DMS79 treated with DMSO at 0.1 percent for 48 hours (cell line): Measurements from ENCODE around the gene DISC1.
"Not testable (repeated sequence)": the region's sequence is repeated elsewhere in the genome, so short reads cannot be mapped to it uniquely, and the experiment has no call there.

ENCODE experiments used
- DNase-seq: peaks from one replicate; lab custom pipeline; 2025; lab: John Stamatoyannopoulos, UW

The DISC1 gene

GRCh38 chr1:231669864-231670621, 43.5 kb downstream of the DISC1 start:
- not testable (repeated sequence) for DNase-seq

- no peak for DNase-seq
These were observed 44.2 kb downstream of the DISC1 start for GRCh38 chr1:231670755-231671154.

- DNase-seq: no peak
These were observed 48.0 kb downstream of the DISC1 start for GRCh38 chr1:231674575-231674974.

GRCh38 chr1:231676487-231676886, 49.9 kb downstream of the DISC1 start:
- no peak for DNase-seq

GRCh38 chr1:231677442-231677841, 50.9 kb downstream of the DISC1 start:
- DNase-seq: no peak

GRCh38 chr1:231678011-231678432, 51.4 kb downstream of the DISC1 start:
- no peak for DNase-seq

GRCh38 chr1:231679109-231679508, 52.5 kb downstream of the DISC1 start:
- peak; percentile 91 for DNase-seq

GRCh38 chr1:231681006-231681405, 54.4 kb downstream of the DISC1 start:
- no peak for DNase-seq

GRCh38 chr1:231682779-231683178, 56.2 kb downstream of the DISC1 start:
- DNase-seq: no peak

GRCh38 chr1:231683439-231684165, 57.0 kb downstream of the DISC1 start:
- peak; percentile 62 for DNase-seq

- DNase-seq: peak; percentile 95
These were observed 58.0 kb downstream of the DISC1 start for GRCh38 chr1:231684356-231685244.

- no peak for DNase-seq
These were observed 59.8 kb downstream of the DISC1 start for GRCh38 chr1:231686384-231686783.

GRCh38 chr1:231688989-231689388, 62.4 kb downstream of the DISC1 start:
- no peak for DNase-seq

- peak; percentile 79 for DNase-seq
These were observed 63.5 kb downstream of the DISC1 start for GRCh38 chr1:231690059-231690458.

GRCh38 chr1:231691618-231692259, 65.1 kb downstream of the DISC1 start:
- no peak for DNase-seq

- DNase-seq: peak; percentile 61
These were observed 66.9 kb downstream of the DISC1 start for GRCh38 chr1:231693361-231694074.

GRCh38 chr1:231694075-231694431, 67.5 kb downstream of the DISC1 start:
- DNase-seq: peak; percentile 45

GRCh38 chr1:231694465-231695077, 68.0 kb downstream of the DISC1 start:
- DNase-seq: no peak

- peak; percentile 73 for DNase-seq
These were observed 69.1 kb downstream of the DISC1 start for GRCh38 chr1:231695439-231696255.

GRCh38 chr1:231699784-231700183, 73.2 kb downstream of the DISC1 start:
- DNase-seq: no peak
